ENCODE results near the gene RAB11FIP2.

- TF ChIP-seq CTCF (IDR thresholded peaks at IDR 0.05; ENCODE audit: borderline replicate concordance, extremely low read depth, low read length, poor library complexity, severe bottlenecking) (no peak), EZH2 (IDR thresholded peaks at IDR 0.05; ENCODE audit: borderline replicate concordance, low read depth, low read length, severe bottlenecking) (no peak)
Measured at GRCh38 chr10:117988814-117989213, 57.9 kb downstream of the RAB11FIP2 start.

Measured in DND-41 (cell line).